HG03342 (cell line): Measurements from ENCODE around the gene BFSP1.

Experiments used
- ATAC-seq: cut with Tn5 transposase; IDR thresholded peaks from one replicate; pipeline ENCODE4 v1.9.1; 2021; ENCODE audit warnings: mild to moderate bottlenecking, moderate library complexity; ENCODE audit not compliant: unreplicated experiment

Gene BFSP1

GRCh38 chr20:17524560-17524959 lies 6.6 kb downstream of the BFSP1 start:
- no peak for ATAC-seq

- ATAC-seq: no peak
These were observed 7.9 kb downstream of the BFSP1 start for GRCh38 chr20:17523326-17523725.

- no peak for ATAC-seq
These were observed 8.7 kb downstream of the BFSP1 start for GRCh38 chr20:17522528-17522927.

GRCh38 chr20:17520583-17520982 lies 10.6 kb downstream of the BFSP1 start:
- ATAC-seq: no peak

GRCh38 chr20:17519606-17520285 lies 11.4 kb downstream of the BFSP1 start:
- no peak for ATAC-seq

GRCh38 chr20:17518339-17519052 lies 12.7 kb downstream of the BFSP1 start:
- no peak for ATAC-seq

- no peak for ATAC-seq
These were observed 16.1 kb downstream of the BFSP1 start for GRCh38 chr20:17515053-17515452.

- ATAC-seq: no peak
These were observed 17.2 kb downstream of the BFSP1 start for GRCh38 chr20:17513939-17514338.

GRCh38 chr20:17511401-17511800 lies 19.8 kb downstream of the BFSP1 start:
- no peak for ATAC-seq

GRCh38 chr20:17510548-17510947 lies 20.6 kb downstream of the BFSP1 start:
- no peak for ATAC-seq

- no peak for ATAC-seq
These were observed 22.4 kb downstream of the BFSP1 start for GRCh38 chr20:17508756-17509155.

GRCh38 chr20:17507531-17507930 lies 23.6 kb downstream of the BFSP1 start:
- no peak for ATAC-seq

GRCh38 chr20:17507032-17507431 lies 24.1 kb downstream of the BFSP1 start:
- ATAC-seq: no peak

GRCh38 chr20:17505636-17506517 lies 25.3 kb downstream of the BFSP1 start:
- no peak for ATAC-seq

GRCh38 chr20:17504898-17505635 lies 26.1 kb downstream of the BFSP1 start:
- peak; percentile 66 for ATAC-seq

GRCh38 chr20:17504066-17504897 lies 26.9 kb downstream of the BFSP1 start:
- peak; percentile 12 for ATAC-seq

- no peak for ATAC-seq
These were observed 27.7 kb downstream of the BFSP1 start for GRCh38 chr20:17503301-17504065.

GRCh38 chr20:17502105-17502504 lies 29.1 kb downstream of the BFSP1 start:
- ATAC-seq: no peak

- ATAC-seq: no peak
These were observed 29.5 kb downstream of the BFSP1 start for GRCh38 chr20:17501701-17502100.
